NCI-H1105 (cell line): ENCODE data around the gene ADRB1.

Source experiments
- DNase-seq: peaks from one replicate; lab custom pipeline; 2025; lab: John Stamatoyannopoulos, UW

Gene ADRB1

DNA sequence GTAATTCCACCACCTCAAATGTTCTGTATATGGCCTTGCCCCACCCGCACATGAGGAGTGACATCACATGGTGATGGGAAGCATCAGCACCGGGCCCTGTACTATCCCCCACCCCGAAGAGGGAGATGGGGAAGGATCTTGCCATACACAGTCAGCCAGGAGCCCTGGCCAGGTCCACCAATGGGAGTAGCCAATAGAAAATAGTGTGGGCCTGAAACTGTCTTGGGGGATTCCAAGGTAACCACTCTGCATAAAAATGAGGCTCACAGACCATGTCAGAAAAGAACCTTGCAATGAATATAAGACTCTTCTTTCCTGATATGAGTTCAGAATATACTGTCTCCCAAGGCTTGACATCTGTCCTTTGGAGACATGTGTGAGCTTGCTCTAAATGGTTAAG lies 51.1 kb downstream of the ADRB1 start:
- DNase-seq, result no peak

- DNase-seq, result no peak
Measured at GRCh38 chr10:114095559-114096337, 52.1 kb downstream of the ADRB1 start.
